Upper lobe of left lung (tissue), 6 donors: ENCODE data around the gene UBE2E2. TPM values are rescaled to one million over a fixed set of nuclear protein-coding genes. Genes with fewer than 3 reads are reported as not detected.

Experiments
- ATAC-seq, 2 donors: fragments of 200-7000 bp; cut with Tn5 transposase; one replicate each; pipeline ENCODE4 v1.9.1; 2022; ENCODE audit warnings: mild to moderate bottlenecking in 2 of 2, moderate library complexity in 2 of 2; ENCODE audit not compliant: low FRiP score in 2 of 2
- DNase-seq, 2 donors: peaks; one replicate each; pipeline ENCODE4 v3.0.0-alpha.2; 2019 to 2020
- H3K27ac ChIP-seq, 4 donors: fragments of 200-600 bp; sonication (generic); one replicate each; pipeline ENCODE4 v1.5.1; 2016 to 2019
- H3K27me3 ChIP-seq, 4 donors: fragments of 200-600 bp; sonication (generic); one replicate each; pipeline ENCODE4 v1.5.1; 2017 to 2019
- H3K36me3 ChIP-seq, 4 donors: fragments of 200-600 bp; sonication (generic); one replicate each; pipeline ENCODE4 v1.5.1; 2016 to 2019
- H3K4me1 ChIP-seq, 4 donors: fragments of 200-600 bp; sonication (generic); one replicate each; pipeline ENCODE4 v1.5.1; 2018 to 2019
- H3K4me3 ChIP-seq, 4 donors: fragments of 200-600 bp; sonication (generic); one replicate each; pipeline ENCODE4 v1.5.1; 2017 to 2019; ENCODE audit warnings: mild to moderate bottlenecking in 2 of 4, moderate library complexity in 1 of 4
- H3K9me3 ChIP-seq, 4 donors: fragments of 200-600 bp; sonication (generic); one replicate each; pipeline ENCODE4 v1.5.1; 2018 to 2019
- EP300 ChIP-seq, 4 donors: sonication (generic); formaldehyde crosslinking; IDR thresholded peaks; one replicate each; pipeline ENCODE4 v1.5.1; 2017; ENCODE audit warnings: antibody characterized with exemption in 4 of 4, control low read depth in 2 of 4
- POLR2A ChIP-seq, 4 donors: fragments of 450-650 bp; IDR thresholded peaks; one replicate each; pipeline ENCODE4 v1.5.1; 2016 to 2017; ENCODE audit warnings: antibody characterized with exemption in 4 of 4, mild to moderate bottlenecking in 2 of 4
- POLR2AphosphoS5 ChIP-seq, 2 donors: sonication (generic); formaldehyde crosslinking; IDR thresholded peaks; one replicate each; pipeline ENCODE4 v1.5.1; 2017; ENCODE audit warnings: antibody characterized with exemption in 2 of 2
- WGBS, 2 donors: methylation state at CpG; one replicate each; pipeline ENCODE4 v1.1.5; 2017 to 2018; 5-methylcytosine and 5-hydroxymethylcytosine counted together
- total RNA-seq, 6 donors: library from RNA; depleted of rRNA in 4 of 6; stranded (reverse); fragments of >200 nt in 4 of 6; gene quantifications; one replicate each; pipeline versions ENCODE4 v1.1.0 to v1.2.1, GENCODE V29; 2016 to 2021
- TF ChIP-seq, protein P1 (sequence below), 6 experiments: fragments of 450-650 bp in 4 of 6; fragments of 200-600 bp in 2 of 6; sonication (generic) in 2 of 6; IDR thresholded peaks; one replicate each; pipeline ENCODE4 v1.5.1; 2016 to 2019; ENCODE audit warnings: antibody characterized with exemption in 6 of 6
- donor health status: DM: no; HTN: no; CAD: no; lungs with moderate emphysema.
- donor health status: DM: no; HTN: yes; CAD: no; lungs with severe emphysema.

UBE2E2 gene
- total RNA-seq, 6 donors from 2014 or later = 18.3 to 61.5 (median 41.9) TPM

DNA sequence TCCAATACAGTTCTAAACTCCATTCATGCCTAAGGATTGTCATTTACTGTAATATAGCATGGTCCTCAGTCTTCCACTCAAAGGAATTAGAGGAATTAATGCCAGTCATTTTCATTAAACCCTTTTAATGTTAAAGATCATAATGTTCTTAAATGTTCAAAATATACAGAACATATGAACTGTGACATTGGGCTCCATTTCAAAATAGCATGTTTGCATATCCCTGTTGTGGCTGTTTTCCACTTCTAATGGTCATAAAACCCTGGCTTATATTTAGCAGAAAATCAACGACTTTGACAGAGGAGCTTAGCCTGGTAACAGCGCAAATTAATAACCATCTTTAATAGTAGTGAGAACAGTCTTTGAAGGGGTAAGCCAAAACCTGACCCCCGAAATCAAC, 260.7 kb downstream of the UBE2E2 start:
- TF ChIP-seq, protein P1, sequence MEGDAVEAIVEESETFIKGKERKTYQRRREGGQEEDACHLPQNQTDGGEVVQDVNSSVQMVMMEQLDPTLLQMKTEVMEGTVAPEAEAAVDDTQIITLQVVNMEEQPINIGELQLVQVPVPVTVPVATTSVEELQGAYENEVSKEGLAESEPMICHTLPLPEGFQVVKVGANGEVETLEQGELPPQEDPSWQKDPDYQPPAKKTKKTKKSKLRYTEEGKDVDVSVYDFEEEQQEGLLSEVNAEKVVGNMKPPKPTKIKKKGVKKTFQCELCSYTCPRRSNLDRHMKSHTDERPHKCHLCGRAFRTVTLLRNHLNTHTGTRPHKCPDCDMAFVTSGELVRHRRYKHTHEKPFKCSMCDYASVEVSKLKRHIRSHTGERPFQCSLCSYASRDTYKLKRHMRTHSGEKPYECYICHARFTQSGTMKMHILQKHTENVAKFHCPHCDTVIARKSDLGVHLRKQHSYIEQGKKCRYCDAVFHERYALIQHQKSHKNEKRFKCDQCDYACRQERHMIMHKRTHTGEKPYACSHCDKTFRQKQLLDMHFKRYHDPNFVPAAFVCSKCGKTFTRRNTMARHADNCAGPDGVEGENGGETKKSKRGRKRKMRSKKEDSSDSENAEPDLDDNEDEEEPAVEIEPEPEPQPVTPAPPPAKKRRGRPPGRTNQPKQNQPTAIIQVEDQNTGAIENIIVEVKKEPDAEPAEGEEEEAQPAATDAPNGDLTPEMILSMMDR (IDR thresholded peaks at IDR 0.05) = no peak
- TF ChIP-seq POLR2AphosphoS5 (IDR thresholded peaks at IDR 0.05) = no peak
- no peak for TF ChIP-seq POLR2A (IDR thresholded peaks at IDR 0.05)
- TF ChIP-seq EP300 (IDR thresholded peaks at IDR 0.05) = no peak
- H3K4me1 ChIP-seq = peaks cover 0 to 8% (median 2%) of the 10 kb centered on the region in 4 donors
- no peaks in the 10 kb centered on the region for H3K27me3 ChIP-seq
- H3K27ac ChIP-seq = no peak overlapping the region
- DNase-seq (no peak), ATAC-seq (no peak)
- no peaks in the 10 kb centered on the region for H3K36me3 ChIP-seq
- no peaks in the 10 kb centered on the region for H3K9me3 ChIP-seq
- no peak overlapping the region for H3K4me3 ChIP-seq
- 69 to 81% methylated on average over 3 of the region's 3 CpGs for WGBS, 2 donors

DNA sequence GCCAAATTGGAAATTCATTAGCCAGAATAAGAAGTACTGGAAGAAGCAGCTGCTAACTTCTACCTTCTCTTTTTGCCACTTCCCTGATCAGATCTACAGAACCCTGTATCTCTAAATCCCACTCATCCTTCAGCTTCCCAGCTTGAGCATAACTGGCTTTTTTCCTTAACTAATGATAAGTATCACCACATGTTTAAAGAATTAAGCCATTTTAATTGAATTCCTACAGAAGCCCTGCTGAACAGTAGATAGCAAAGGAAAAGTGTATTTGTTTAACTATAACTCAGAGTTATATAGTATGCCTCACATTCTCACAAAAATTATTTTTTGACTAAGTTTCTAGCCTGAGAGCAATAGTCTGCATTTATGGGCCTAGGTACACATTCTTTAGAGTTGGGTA, 262.4 kb downstream of the UBE2E2 start:
- Histone ChIP-seq H3K4me3 (no peak overlapping the region), H3K4me1 (no peaks in the 10 kb centered on the region), H3K27me3 (no peaks in the 10 kb centered on the region), H3K9me3 (no peaks in the 10 kb centered on the region), H3K27ac (no peak overlapping the region), H3K36me3 (no peaks in the 10 kb centered on the region)
- no peak for ATAC-seq
- no peak for DNase-seq
- no peak for TF ChIP-seq POLR2AphosphoS5 (IDR thresholded peaks at IDR 0.05)
- TF ChIP-seq, protein P1 (IDR thresholded peaks at IDR 0.05) = no peak
- no peak for TF ChIP-seq EP300 (IDR thresholded peaks at IDR 0.05)
- no peak for TF ChIP-seq POLR2A (IDR thresholded peaks at IDR 0.05)

DNA sequence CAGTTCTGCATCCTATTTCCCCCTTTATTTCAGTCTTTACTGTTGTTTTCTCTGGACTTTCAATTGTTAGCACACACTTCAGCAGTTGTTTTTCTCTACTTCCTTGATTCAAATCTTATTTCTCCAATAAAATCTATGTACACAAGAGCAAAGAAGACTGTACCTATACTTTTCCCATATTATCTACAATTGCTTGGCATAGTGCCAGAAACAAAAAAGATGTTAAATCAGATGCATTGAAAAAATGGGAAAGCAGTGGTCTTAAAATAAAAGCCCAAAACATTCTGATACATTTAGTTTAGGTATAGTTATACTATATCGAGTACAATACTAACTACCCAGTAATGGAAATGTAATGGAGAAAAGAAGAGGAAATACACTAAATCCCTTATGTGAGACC, 265.1 kb downstream of the UBE2E2 start:
- no peaks in the 10 kb centered on the region for H3K4me1 ChIP-seq
- no peak overlapping the region for H3K27ac ChIP-seq
- DNase-seq = no peak
- TF ChIP-seq EP300 (IDR thresholded peaks at IDR 0.05) (no peak), POLR2AphosphoS5 (IDR thresholded peaks at IDR 0.05) (no peak), POLR2A (IDR thresholded peaks at IDR 0.05) (no peak)
- TF ChIP-seq, protein P1 (IDR thresholded peaks at IDR 0.05) = no peak
- ATAC-seq = no peak
- no peaks in the 10 kb centered on the region for H3K9me3 ChIP-seq
- H3K36me3 ChIP-seq = no peaks in the 10 kb centered on the region
- H3K27me3 ChIP-seq = no peaks in the 10 kb centered on the region
- H3K4me3 ChIP-seq = no peak overlapping the region
- 96 to 98% methylated on average over 1 of the region's 1 CpG for WGBS, 2 donors

DNA sequence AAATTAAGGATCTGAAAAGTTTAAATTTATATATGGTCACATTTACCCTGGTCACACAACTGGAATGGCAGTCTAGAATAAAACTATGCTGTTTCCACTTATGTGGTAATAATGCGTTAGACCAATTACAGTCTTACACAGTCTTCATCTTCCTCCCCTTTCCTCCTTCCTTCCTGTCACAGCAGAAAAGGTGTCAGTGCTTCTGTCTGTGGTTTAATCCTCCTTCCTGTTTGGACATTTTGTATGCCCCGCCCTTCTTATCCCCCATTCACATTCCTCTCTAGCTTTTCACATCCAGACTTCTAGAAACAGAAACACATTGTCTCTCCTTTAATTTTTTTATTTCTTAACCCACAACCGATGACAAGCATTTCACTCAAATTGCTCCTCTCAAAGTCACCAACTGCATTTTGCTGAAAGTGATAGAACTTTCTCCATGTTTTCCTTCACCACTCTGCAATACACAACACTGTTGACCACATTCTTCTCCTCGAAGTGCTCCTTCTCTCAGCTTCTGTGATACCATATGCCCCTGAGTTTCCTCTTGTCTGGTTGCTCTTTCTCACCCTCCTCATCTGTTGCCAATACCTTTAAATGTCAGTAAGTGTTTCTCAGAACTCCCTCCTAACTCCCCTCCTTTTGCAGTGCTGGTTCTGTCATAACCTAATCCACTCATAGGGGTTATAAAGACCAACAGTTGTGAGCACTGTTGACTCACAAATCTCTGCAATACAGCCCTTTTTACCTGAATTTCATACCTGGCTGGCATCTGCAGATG, 271.6 kb downstream of the UBE2E2 start:
- DNase-seq = no peak
- ATAC-seq = no peak
- TF ChIP-seq POLR2A (IDR thresholded peaks at IDR 0.05) (no peak), POLR2AphosphoS5 (IDR thresholded peaks at IDR 0.05) (no peak)
- TF ChIP-seq, protein P1 (IDR thresholded peaks at IDR 0.05) = no peak
- WGBS, 2 donors = 77 to 82% methylated on average over 4 of the region's 4 CpGs
- Histone ChIP-seq H3K27ac (no peak overlapping the region), H3K4me1 (no peaks in the 10 kb centered on the region), H3K9me3 (peaks cover 0 to 9% (median 0%) of the 10 kb centered on the region in 4 donors), H3K4me3 (no peak overlapping the region), H3K36me3 (no peaks in the 10 kb centered on the region), H3K27me3 (no peaks in the 10 kb centered on the region)

DNA sequence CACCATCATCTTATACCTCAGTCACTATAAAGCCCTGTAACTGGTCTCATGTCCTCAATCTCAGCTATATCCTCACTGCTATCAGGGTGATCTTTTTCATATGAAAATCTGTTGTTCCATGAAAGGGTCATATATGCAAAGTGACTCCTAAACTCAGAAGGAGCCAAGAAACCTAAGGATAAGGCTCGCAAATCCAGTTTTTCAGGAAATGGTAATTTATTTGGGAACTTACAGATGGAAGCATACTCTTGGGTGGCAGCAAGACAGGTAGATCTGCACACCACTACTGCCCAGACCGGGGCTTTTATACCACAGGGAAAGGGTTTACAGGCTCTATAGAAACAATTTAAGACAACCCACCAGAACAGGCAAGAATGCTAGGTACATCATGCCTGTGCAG, 272.3 kb downstream of the UBE2E2 start:
- H3K9me3 ChIP-seq = peaks cover 0 to 13% (median 0%) of the 10 kb centered on the region in 4 donors
- H3K27ac ChIP-seq = no peak overlapping the region
- H3K4me3 ChIP-seq = no peak overlapping the region
- WGBS, 2 donors = 79 to 86% methylated on average over 2 of the region's 2 CpGs
- no peak for DNase-seq
- no peak for ATAC-seq
- no peak for TF ChIP-seq EP300 (IDR thresholded peaks at IDR 0.05)
- TF ChIP-seq POLR2A (IDR thresholded peaks at IDR 0.05) = no peak
- TF ChIP-seq, protein P1 (IDR thresholded peaks at IDR 0.05) = no peak
- TF ChIP-seq POLR2AphosphoS5 (IDR thresholded peaks at IDR 0.05) = no peak
- H3K4me1 ChIP-seq = no peaks in the 10 kb centered on the region
- H3K36me3 ChIP-seq = no peaks in the 10 kb centered on the region
- H3K27me3 ChIP-seq = no peaks in the 10 kb centered on the region
